Liver (tissue), 3 donors: ENCODE results near the gene TNPO3.
"Not testable (repeated sequence)": the region's sequence is repeated elsewhere in the genome, so short reads cannot be mapped to it uniquely, and the experiment has no call there.

ENCODE experiments used
- CTCF ChIP-seq: fragments of 150-350 bp; IDR thresholded peaks from 2 replicates; pipeline ENCODE4 v1.5.1; 2017; ENCODE audit warnings: improper control_type of control experiment, low read depth, low read length; ENCODE audit not compliant: missing input control
- EGR1 ChIP-seq, 2 donors: IDR thresholded peaks; 2 replicates each; pipeline ENCODE4 v1.6.1; 2016 to 2018; ENCODE audit warnings: antibody characterized with exemption in 2 of 2, low read depth in 2 of 2
- GABPA ChIP-seq, 2 donors: IDR thresholded peaks in 1 of 2; conservative IDR thresholded peaks in 1 of 2; 2 replicates each; pipeline ENCODE4 v1.6.1; 2016; ENCODE audit warnings: antibody characterized with exemption in 2 of 2, mild to moderate bottlenecking in 1 of 2, moderate library complexity in 1 of 2
- HNF4A ChIP-seq, 2 donors: conservative IDR thresholded peaks; 2 replicates each; pipeline ENCODE4 v1.6.1; 2016; ENCODE audit warnings: antibody characterized with exemption in 2 of 2, mild to moderate bottlenecking in 2 of 2
- RAD21 ChIP-seq, 2 donors: IDR thresholded peaks; 2 replicates each; pipeline ENCODE4 v1.6.1; 2016; ENCODE audit warnings: antibody characterized with exemption in 2 of 2, mild to moderate bottlenecking in 2 of 2
- REST ChIP-seq: IDR thresholded peaks from 2 replicates; pipeline ENCODE4 v1.6.1; 2016; ENCODE audit warnings: antibody characterized with exemption, mild to moderate bottlenecking
- SP1 ChIP-seq: IDR thresholded peaks from 2 replicates; pipeline ENCODE4 v1.6.1; 2018; ENCODE audit warnings: antibody characterized with exemption, mild to moderate bottlenecking
- ZBTB33 ChIP-seq: IDR thresholded peaks from 2 replicates; pipeline ENCODE4 v1.6.1; 2016; ENCODE audit warnings: antibody characterized with exemption
- donor health status: healthy.
- donor health status: healthy.

- not testable (repeated sequence) for TF ChIP-seq SP1; CTCF; ZBTB33; HNF4A (conservative IDR thresholded peaks at IDR 0.05); REST; GABPA (IDR thresholded peaks at IDR 0.05 in 1 of 2, conservative IDR thresholded peaks at IDR 0.05 in 1 of 2); RAD21 (IDR thresholded peaks at IDR 0.05); EGR1 (IDR thresholded peaks at IDR 0.05; ENCODE audit: low read depth in 2 of 2)
These were observed 16.4 kb downstream of the TNPO3 start for GRCh38 chr7:129038468-129038867.
